Measurements from ENCODE around the gene GRPEL1. TPM values are rescaled to one million over a fixed set of nuclear protein-coding genes. Genes with fewer than 3 reads are reported as not detected.
"Not testable (repeated sequence)": the region's sequence is repeated elsewhere in the genome, so short reads cannot be mapped to it uniquely, and the experiment has no call there.

The GRPEL1 gene
- polyA plus RNA-seq, 3 donors: 44.1 to 49.6 (median 45.4) TPM

GRCh38 chr4:7103607-7104365 lies 35.9 kb upstream of the GRPEL1 start:
- TF ChIP-seq CTCF (IDR thresholded peaks at IDR 0.05): no peak
- Histone ChIP-seq H3K27ac (ENCODE audit: low read depth in 1 of 2, low read length in 2 of 2) (no peak overlapping the region), H3K27me3 (ENCODE audit: control insufficient read depth in 2 of 2, insufficient read depth in 2 of 2, low read length in 2 of 2) (peaks cover 0 to 18% of the 10 kb centered on the region in 2 donors), H3K9ac (ENCODE audit: insufficient read depth, low read length, poor library complexity, severe bottlenecking) (peak overlapping the region; percentile 59), H3K4me2 (replicated peaks; ENCODE audit: extremely low read depth, low read length, poor library complexity, severe bottlenecking) (peak overlapping the region; percentile 94), H3K9me3 (replicated peaks in 1 of 2; ENCODE audit: control insufficient read depth in 1 of 2, insufficient read depth in 1 of 2, low read length in 2 of 2) (no peaks in the 10 kb centered on the region), H2AFZ (ENCODE audit: insufficient read depth, low read depth, low read length, poor library complexity, severe bottlenecking) (peak overlapping the region; percentile 99), H3K4me1 (ENCODE audit: control insufficient read depth in 1 of 2, insufficient read depth in 2 of 2, low read length in 2 of 2) (peaks cover 22 to 26% of the 10 kb centered on the region in 2 donors), H4K20me1 (ENCODE audit: insufficient read depth, low read length) (no peaks in the 10 kb centered on the region), H3K79me2 (ENCODE audit: insufficient read depth, low read length) (no peaks in the 10 kb centered on the region), H3K4me3 (replicated peaks in 1 of 3; ENCODE audit: low read depth in 2 of 3, low read length in 3 of 3) (peak overlapping the region in 2 of 3 experiments; percentile 53 to 84), H3K36me3 (replicated peaks in 1 of 2; ENCODE audit: control insufficient read depth in 1 of 2, insufficient read depth in 2 of 2, low read length in 2 of 2) (no peaks in the 10 kb centered on the region)
- 23% methylated on average over 13 of the region's 21 CpGs for WGBS (ENCODE audit: insufficient coverage)
- peak; percentile 44 to 68 (median 56) for DNase-seq
- Mint-ChIP-seq H3K27me3 (ENCODE audit: low read depth in 3 of 3) (peaks cover 16 to 34% (median 31%) of the 10 kb centered on the region in 3 donors), H3K4me3 (peak overlapping the region; percentile 88 to 95), H3K9me3 (peaks cover 0 to 3% (median 0%) of the 10 kb centered on the region in 7 donors), H3K27ac (peak overlapping the region; percentile 28 to 81 (median 58)), H3K36me3 (no peaks in the 10 kb centered on the region), H3K4me1 (peaks cover 25% of the 10 kb centered on the region)
- intact Hi-C loops (cut with micrococcal nuclease): loop anchor here in 1 of 2 donors (10.0 kb wide), 1 partner anchor 529 kb away; the partner anchor contains the start of gene MAN2B2

- no peaks in the 10 kb centered on the region for H4K20me1 ChIP-seq (ENCODE audit: insufficient read depth, low read length)
- Mint-ChIP-seq H3K4me1 (peaks cover 25% of the 10 kb centered on the region), H3K27me3 (ENCODE audit: low read depth in 3 of 3) (peaks cover 18 to 35% (median 31%) of the 10 kb centered on the region in 3 donors), H3K4me3 (peak overlapping the region; percentile 88 to 95), H3K27ac (peak overlapping the region; percentile 70 to 86 (median 76)), H3K36me3 (no peaks in the 10 kb centered on the region), H3K9me3 (peaks cover 0 to 3% (median 0%) of the 10 kb centered on the region in 7 donors)
- peak overlapping the region; percentile 99 for H2AFZ ChIP-seq (ENCODE audit: insufficient read depth, low read depth, low read length, poor library complexity, severe bottlenecking)
- peak overlapping the region; percentile 48 to 81 for H3K27ac ChIP-seq (ENCODE audit: low read depth in 1 of 2, low read length in 2 of 2)
- peak overlapping the region; percentile 52 to 84 (median 53) for H3K4me3 ChIP-seq (replicated peaks in 1 of 3; ENCODE audit: low read depth in 2 of 3, low read length in 3 of 3)
- intact Hi-C loops (cut with micrococcal nuclease): loop anchor here in 1 of 2 donors (10.0 kb wide), 1 partner anchor 528 kb away; the partner anchor contains the start of gene MAN2B2
- H3K79me2 ChIP-seq (ENCODE audit: insufficient read depth, low read length): no peaks in the 10 kb centered on the region
- no peaks in the 10 kb centered on the region for H3K9me3 ChIP-seq (replicated peaks in 1 of 2; ENCODE audit: control insufficient read depth in 1 of 2, insufficient read depth in 1 of 2, low read length in 2 of 2)
- no peaks in the 10 kb centered on the region for H3K36me3 ChIP-seq (replicated peaks in 1 of 2; ENCODE audit: control insufficient read depth in 1 of 2, insufficient read depth in 2 of 2, low read length in 2 of 2)
- peak overlapping the region; percentile 59 for H3K9ac ChIP-seq (ENCODE audit: insufficient read depth, low read length, poor library complexity, severe bottlenecking)
- WGBS (ENCODE audit: insufficient coverage): under 1% methylated on average over 33 of the region's 35 CpGs
- DNase-seq: peak; percentile 65 to 68 (median 66)
- H3K4me2 ChIP-seq (replicated peaks; ENCODE audit: extremely low read depth, low read length, poor library complexity, severe bottlenecking): peak overlapping the region; percentile 94
- H3K4me1 ChIP-seq (ENCODE audit: control insufficient read depth in 1 of 2, insufficient read depth in 2 of 2, low read length in 2 of 2): peaks cover 22 to 26% of the 10 kb centered on the region in 2 donors
- TF ChIP-seq CTCF (IDR thresholded peaks at IDR 0.05): no peak
- H3K27me3 ChIP-seq (ENCODE audit: control insufficient read depth in 2 of 2, insufficient read depth in 2 of 2, low read length in 2 of 2): peaks cover 0 to 18% of the 10 kb centered on the region in 2 donors
Observed at GRCh38 chr4:7103031-7103606, 35.3 kb upstream of the GRPEL1 start.

- H3K36me3 Mint-ChIP-seq; H3K36me3 ChIP-seq (replicated peaks in 1 of 2; ENCODE audit: control insufficient read depth in 1 of 2, insufficient read depth in 2 of 2, low read length in 2 of 2); DNase-seq; H3K79me2 ChIP-seq (ENCODE audit: insufficient read depth, low read length); H3K9me3 Mint-ChIP-seq; H3K9me3 ChIP-seq (replicated peaks in 1 of 2; ENCODE audit: control insufficient read depth in 1 of 2, insufficient read depth in 1 of 2, low read length in 2 of 2); H4K20me1 ChIP-seq (ENCODE audit: insufficient read depth, low read length); H3K27ac Mint-ChIP-seq: not testable (repeated sequence)
- intact Hi-C loops (cut with micrococcal nuclease): loop anchor here in 1 of 2 donors (10.0 kb wide), 1 partner anchor 528 kb away; the partner anchor contains the start of gene MAN2B2
- peaks cover 20 to 38% (median 34%) of the 10 kb centered on the region in 3 donors for H3K27me3 Mint-ChIP-seq (ENCODE audit: low read depth in 3 of 3)
- peak overlapping the region; percentile 88 to 95 for H3K4me3 Mint-ChIP-seq
- Histone ChIP-seq H3K27me3 (ENCODE audit: control insufficient read depth in 2 of 2, insufficient read depth in 2 of 2, low read length in 2 of 2) (peaks cover 0 to 19% of the 10 kb centered on the region in 2 donors), H3K27ac (ENCODE audit: low read depth in 1 of 2, low read length in 2 of 2) (peak overlapping the region; percentile 9 to 81), H3K4me1 (ENCODE audit: control insufficient read depth in 1 of 2, insufficient read depth in 2 of 2, low read length in 2 of 2) (peaks cover 22 to 26% of the 10 kb centered on the region in 2 donors), H3K9ac (ENCODE audit: insufficient read depth, low read length, poor library complexity, severe bottlenecking) (peak overlapping the region; percentile 59), H3K4me3 (replicated peaks in 1 of 3; ENCODE audit: low read depth in 2 of 3, low read length in 3 of 3) (peak overlapping the region; percentile 52 to 84 (median 53)), H3K4me2 (replicated peaks; ENCODE audit: extremely low read depth, low read length, poor library complexity, severe bottlenecking) (peak overlapping the region; percentile 94), H2AFZ (ENCODE audit: insufficient read depth, low read depth, low read length, poor library complexity, severe bottlenecking) (peak overlapping the region; percentile 99)
- peaks cover 25% of the 10 kb centered on the region for H3K4me1 Mint-ChIP-seq
- 60% methylated on average over 3 of the region's 12 CpGs for WGBS (ENCODE audit: insufficient coverage)
Observed at GRCh38 chr4:7102516-7102909, 34.6 kb upstream of the GRPEL1 start.

Data from CD14-positive monocyte (primary cell).